Measurements from ENCODE around the gene LRPAP1.
"Not testable (repeated sequence)": the region's sequence is repeated elsewhere in the genome, so short reads cannot be mapped to it uniquely, and the experiment has no call there.

The LRPAP1 gene

GRCh38 chr4:3560465-3560864, 28.2 kb upstream of the LRPAP1 start:
- not testable (repeated sequence) for DNase-seq

GRCh38 chr4:3559381-3560290, 27.4 kb upstream of the LRPAP1 start:
- not testable (repeated sequence) for DNase-seq

- not testable (repeated sequence) for DNase-seq
Observed at GRCh38 chr4:3558514-3558836, 26.3 kb upstream of the LRPAP1 start.

GRCh38 chr4:3557676-3558513, 25.7 kb upstream of the LRPAP1 start:
- DNase-seq: not testable (repeated sequence)

- DNase-seq: not testable (repeated sequence)
Observed at GRCh38 chr4:3557088-3557492, 24.9 kb upstream of the LRPAP1 start.

- not testable (repeated sequence) for DNase-seq
Observed at GRCh38 chr4:3556244-3556867, 24.1 kb upstream of the LRPAP1 start.

GRCh38 chr4:3555459-3556070, 23.3 kb upstream of the LRPAP1 start:
- DNase-seq: not testable (repeated sequence)

GRCh38 chr4:3551366-3551765, 19.1 kb upstream of the LRPAP1 start:
- not testable (repeated sequence) for DNase-seq

- DNase-seq: not testable (repeated sequence)
Observed at GRCh38 chr4:3550792-3551325, 18.6 kb upstream of the LRPAP1 start.

- DNase-seq: not testable (repeated sequence)
Observed at GRCh38 chr4:3550041-3550440, 17.8 kb upstream of the LRPAP1 start.

- DNase-seq: not testable (repeated sequence)
Observed at GRCh38 chr4:3549694-3550001, 17.4 kb upstream of the LRPAP1 start.

GRCh38 chr4:3548991-3549693, 16.9 kb upstream of the LRPAP1 start:
- DNase-seq: not testable (repeated sequence)

- not testable (repeated sequence) for DNase-seq
Observed at GRCh38 chr4:3546721-3547120, 14.5 kb upstream of the LRPAP1 start.

GRCh38 chr4:3545351-3545750, 13.1 kb upstream of the LRPAP1 start:
- DNase-seq: not testable (repeated sequence)

GRCh38 chr4:3544259-3545025, 12.2 kb upstream of the LRPAP1 start:
- not testable (repeated sequence) for DNase-seq

- DNase-seq: not testable (repeated sequence)
Observed at GRCh38 chr4:3543415-3543814, 11.2 kb upstream of the LRPAP1 start.

- not testable (repeated sequence) for DNase-seq
Observed at GRCh38 chr4:3538906-3539305, 6.7 kb upstream of the LRPAP1 start.

GRCh38 chr4:3535812-3536211, 3.6 kb upstream of the LRPAP1 start:
- not testable (repeated sequence) for DNase-seq

- DNase-seq: no peak
Observed at GRCh38 chr4:3533423-3533820, 1.2 kb upstream of the LRPAP1 start.

GRCh38 chr4:3532751-3533422, 665 bp upstream of the LRPAP1 start:
- DNase-seq: no peak

All from activated naive CD4-positive, alpha-beta T cell treated with anti-CD3 and anti-CD28 coated beads, Interleukin-2, amount 50 U/mL, for 16 hours (primary cell).